Dedifferentiated amniotic fluid mesenchymal stem cell (primary cell): Measurements from ENCODE around the gene COL20A1.
"Not testable (repeated sequence)": the region's sequence is repeated elsewhere in the genome, so short reads cannot be mapped to it uniquely, and the experiment has no call there.

ENCODE experiments used
- DNase-seq: peaks from one replicate; pipeline ENCODE4 v3.0.0-alpha.2; 2016; ENCODE audit errors: extremely low spot score

The COL20A1 gene

GRCh38 chr20:63290677-63291472 is 2.1 kb upstream of the COL20A1 start:
- DNase-seq = no peak

GRCh38 chr20:63291811-63292210 is 1.2 kb upstream of the COL20A1 start:
- no peak for DNase-seq

- no peak for DNase-seq
These were observed 689 bp upstream of the COL20A1 start for GRCh38 chr20:63292292-63292701.

- no peak for DNase-seq
These were observed 470 bp downstream of the COL20A1 start for GRCh38 chr20:63293456-63293855.

GRCh38 chr20:63293871-63294535 is 1.0 kb downstream of the COL20A1 start:
- no peak for DNase-seq

GRCh38 chr20:63294536-63294900 is 1.5 kb downstream of the COL20A1 start:
- no peak for DNase-seq

GRCh38 chr20:63295018-63295417 is 2.0 kb downstream of the COL20A1 start:
- DNase-seq = no peak

- no peak for DNase-seq
These were observed 2.4 kb downstream of the COL20A1 start for GRCh38 chr20:63295422-63295821.

- no peak for DNase-seq
These were observed 2.9 kb downstream of the COL20A1 start for GRCh38 chr20:63295846-63296245.

- no peak for DNase-seq
These were observed 3.7 kb downstream of the COL20A1 start for GRCh38 chr20:63296531-63297299.

- no peak for DNase-seq
These were observed 4.4 kb downstream of the COL20A1 start for GRCh38 chr20:63297371-63297781.

GRCh38 chr20:63297796-63298572 is 5.0 kb downstream of the COL20A1 start:
- no peak for DNase-seq

GRCh38 chr20:63298731-63299312 is 5.8 kb downstream of the COL20A1 start:
- no peak for DNase-seq

- DNase-seq = no peak
These were observed 8.7 kb downstream of the COL20A1 start for GRCh38 chr20:63301671-63302070.

- no peak for DNase-seq
These were observed 10.2 kb downstream of the COL20A1 start for GRCh38 chr20:63303095-63303666.

- no peak for DNase-seq
These were observed 12.4 kb downstream of the COL20A1 start for GRCh38 chr20:63305393-63305792.

GRCh38 chr20:63305933-63306672 is 13.1 kb downstream of the COL20A1 start:
- not testable (repeated sequence) for DNase-seq

- no peak for DNase-seq
These were observed 13.9 kb downstream of the COL20A1 start for GRCh38 chr20:63306673-63307537.

GRCh38 chr20:63307538-63308217 is 14.7 kb downstream of the COL20A1 start:
- no peak for DNase-seq
